Measurements from ENCODE around the gene RNF220.

The RNF220 gene

GRCh38 chr1:44565259-44565750 is 160.2 kb downstream of the RNF220 start:
- no peaks in the 10 kb centered on the region for H3K36me3 ChIP-seq (ENCODE audit: control insufficient read depth, insufficient read depth, low read length)
- no peak overlapping the region for H3K9ac ChIP-seq (ENCODE audit: low read length)
- H3K4me3 ChIP-seq (ENCODE audit: low read length), result no peak overlapping the region
- no peak overlapping the region for H3K27ac ChIP-seq (ENCODE audit: low read depth, low read length)
- no peaks in the 10 kb centered on the region for H3K4me1 ChIP-seq (ENCODE audit: control insufficient read depth, insufficient read depth, low read length)
- no peaks in the 10 kb centered on the region for H3K27me3 ChIP-seq (ENCODE audit: control insufficient read depth, insufficient read depth, low read length)

DNA sequence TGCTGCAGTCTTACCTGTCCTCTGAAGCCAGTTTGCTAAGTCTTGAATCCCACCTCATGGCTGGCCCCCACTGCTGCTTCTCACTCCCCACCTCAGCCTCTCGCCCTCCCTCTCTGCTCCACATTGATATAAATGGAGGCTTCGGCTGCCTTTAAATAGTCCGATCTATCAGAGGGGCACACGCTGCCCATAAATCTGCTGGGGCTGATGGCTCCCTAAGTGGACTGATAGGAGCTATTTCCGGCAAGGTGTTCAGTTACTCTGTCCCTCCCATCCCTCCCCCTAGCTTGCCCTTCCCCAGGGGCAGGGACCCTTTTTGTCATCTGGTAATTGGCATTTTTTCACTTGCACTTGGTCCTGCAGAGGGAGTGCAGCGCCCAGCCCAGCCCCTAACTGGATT is 160.8 kb downstream of the RNF220 start:
- Histone ChIP-seq H3K4me1 (ENCODE audit: control insufficient read depth, insufficient read depth, low read length) (no peaks in the 10 kb centered on the region), H3K36me3 (ENCODE audit: control insufficient read depth, insufficient read depth, low read length) (no peaks in the 10 kb centered on the region), H3K9ac (ENCODE audit: low read length) (no peak overlapping the region), H3K27ac (ENCODE audit: low read depth, low read length) (no peak overlapping the region), H3K27me3 (ENCODE audit: control insufficient read depth, insufficient read depth, low read length) (no peaks in the 10 kb centered on the region), H3K4me3 (ENCODE audit: low read length) (no peak overlapping the region)

GRCh38 chr1:44566281-44567046 is 161.4 kb downstream of the RNF220 start:
- H3K9ac ChIP-seq (ENCODE audit: low read length), result no peak overlapping the region
- no peak overlapping the region for H3K4me3 ChIP-seq (ENCODE audit: low read length)
- no peaks in the 10 kb centered on the region for H3K36me3 ChIP-seq (ENCODE audit: control insufficient read depth, insufficient read depth, low read length)
- no peaks in the 10 kb centered on the region for H3K4me1 ChIP-seq (ENCODE audit: control insufficient read depth, insufficient read depth, low read length)
- no peak overlapping the region for H3K27ac ChIP-seq (ENCODE audit: low read depth, low read length)
- no peaks in the 10 kb centered on the region for H3K27me3 ChIP-seq (ENCODE audit: control insufficient read depth, insufficient read depth, low read length)

DNA sequence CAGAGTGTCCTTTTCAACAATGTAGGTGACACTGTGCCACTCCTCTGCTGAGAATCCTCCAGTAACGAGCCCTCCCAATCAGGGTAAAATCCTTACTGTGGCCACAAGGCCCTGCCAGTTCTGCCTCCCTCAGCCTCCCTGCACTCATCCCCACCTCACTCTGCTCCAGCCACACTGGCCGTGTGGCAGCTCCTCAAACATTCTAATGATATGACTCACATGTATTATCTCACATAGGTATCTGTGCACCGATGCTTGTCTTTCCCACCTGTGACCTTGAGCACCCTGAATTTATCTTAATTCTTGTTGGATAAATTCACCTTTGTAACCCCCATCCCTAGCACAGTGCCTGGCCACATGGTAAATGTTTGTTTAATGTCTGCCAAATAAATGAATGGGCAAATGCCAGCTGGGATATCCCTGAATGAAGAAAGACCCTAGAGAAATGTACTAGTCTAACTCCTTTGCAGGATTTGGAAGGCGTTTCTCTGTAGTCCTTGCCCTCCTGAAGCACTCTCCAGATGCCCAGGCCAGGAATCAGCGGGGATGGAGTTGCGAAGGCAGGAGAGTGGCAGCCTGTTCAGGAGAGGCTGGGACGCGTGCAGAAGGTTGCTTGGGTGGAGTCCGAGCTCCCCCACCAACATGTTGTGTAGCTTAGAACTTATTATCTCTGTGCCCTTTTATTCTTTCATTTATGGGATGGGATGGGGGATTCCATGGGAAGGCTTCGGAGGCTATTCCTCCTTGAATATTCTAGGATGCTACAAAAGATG is 163.3 kb downstream of the RNF220 start:
- no peak overlapping the region for H3K9ac ChIP-seq (ENCODE audit: low read length)
- no peak overlapping the region for H3K4me3 ChIP-seq (ENCODE audit: low read length)
- no peaks in the 10 kb centered on the region for H3K27me3 ChIP-seq (ENCODE audit: control insufficient read depth, insufficient read depth, low read length)
- no peak overlapping the region for H3K27ac ChIP-seq (ENCODE audit: low read depth, low read length)
- H3K4me1 ChIP-seq (ENCODE audit: control insufficient read depth, insufficient read depth, low read length), result no peaks in the 10 kb centered on the region
- H3K36me3 ChIP-seq (ENCODE audit: control insufficient read depth, insufficient read depth, low read length), result no peaks in the 10 kb centered on the region

GRCh38 chr1:44569491-44569890 is 164.4 kb downstream of the RNF220 start:
- Histone ChIP-seq H3K9ac (ENCODE audit: low read length) (no peak overlapping the region), H3K4me1 (ENCODE audit: control insufficient read depth, insufficient read depth, low read length) (no peaks in the 10 kb centered on the region), H3K27me3 (ENCODE audit: control insufficient read depth, insufficient read depth, low read length) (no peaks in the 10 kb centered on the region), H3K4me3 (ENCODE audit: low read length) (no peak overlapping the region), H3K27ac (ENCODE audit: low read depth, low read length) (no peak overlapping the region), H3K36me3 (ENCODE audit: control insufficient read depth, insufficient read depth, low read length) (no peaks in the 10 kb centered on the region)

GRCh38 chr1:44571712-44572571 is 166.9 kb downstream of the RNF220 start:
- no peak overlapping the region for H3K27ac ChIP-seq (ENCODE audit: low read depth, low read length)
- H3K9ac ChIP-seq (ENCODE audit: low read length), result no peak overlapping the region

DNA sequence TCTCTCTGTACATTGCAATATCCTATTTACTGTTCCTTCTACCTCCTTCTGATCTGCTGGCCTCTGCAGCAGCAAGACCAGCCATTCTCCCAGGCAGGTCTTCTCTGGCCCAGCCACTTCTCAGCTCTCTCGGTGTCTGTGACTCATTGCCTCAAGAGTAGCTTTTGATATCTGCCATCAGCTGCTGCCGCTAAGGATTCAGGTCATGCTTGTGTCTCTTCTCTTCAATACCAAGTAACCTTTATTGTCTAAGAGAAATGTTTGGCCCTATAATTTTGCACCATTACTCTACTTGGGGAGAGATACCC is 167.5 kb downstream of the RNF220 start:
- Histone ChIP-seq H3K9ac (ENCODE audit: low read length) (no peak overlapping the region), H3K36me3 (ENCODE audit: control insufficient read depth, insufficient read depth, low read length) (no peaks in the 10 kb centered on the region), H3K27me3 (ENCODE audit: control insufficient read depth, insufficient read depth, low read length) (no peaks in the 10 kb centered on the region), H3K4me1 (ENCODE audit: control insufficient read depth, insufficient read depth, low read length) (no peaks in the 10 kb centered on the region), H3K4me3 (ENCODE audit: low read length) (no peak overlapping the region), H3K27ac (ENCODE audit: low read depth, low read length) (no peak overlapping the region)

More at GRCh38 chr1:44571712-44572571, 166.9 kb downstream of the RNF220 start:
- H3K4me3 ChIP-seq (ENCODE audit: low read length), result no peak overlapping the region
- H3K36me3 ChIP-seq (ENCODE audit: control insufficient read depth, insufficient read depth, low read length), result no peaks in the 10 kb centered on the region
- no peaks in the 10 kb centered on the region for H3K27me3 ChIP-seq (ENCODE audit: control insufficient read depth, insufficient read depth, low read length)
- no peaks in the 10 kb centered on the region for H3K4me1 ChIP-seq (ENCODE audit: control insufficient read depth, insufficient read depth, low read length)

DNA sequence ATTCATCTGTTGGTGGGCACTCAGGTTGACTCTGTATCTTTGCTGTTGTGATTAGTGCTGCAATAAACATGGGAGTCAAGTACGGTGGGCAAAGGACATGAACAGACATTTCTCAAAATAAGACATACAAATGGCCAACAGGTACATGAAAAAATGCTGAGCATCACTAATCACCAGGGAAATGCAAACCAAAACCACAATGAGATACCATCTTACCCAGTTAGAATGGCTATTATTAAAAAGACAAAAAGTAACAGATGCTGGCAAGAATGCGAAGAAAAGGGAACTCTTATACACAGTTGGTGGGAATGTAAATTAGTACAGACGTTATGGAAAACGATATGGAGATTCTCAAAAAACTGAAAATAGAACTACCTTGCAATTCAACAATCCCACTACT is 170.3 kb downstream of the RNF220 start:
- Histone ChIP-seq H3K9ac (ENCODE audit: low read length) (no peak overlapping the region), H3K27ac (ENCODE audit: low read depth, low read length) (no peak overlapping the region), H3K4me1 (ENCODE audit: control insufficient read depth, insufficient read depth, low read length) (no peaks in the 10 kb centered on the region)

DNA sequence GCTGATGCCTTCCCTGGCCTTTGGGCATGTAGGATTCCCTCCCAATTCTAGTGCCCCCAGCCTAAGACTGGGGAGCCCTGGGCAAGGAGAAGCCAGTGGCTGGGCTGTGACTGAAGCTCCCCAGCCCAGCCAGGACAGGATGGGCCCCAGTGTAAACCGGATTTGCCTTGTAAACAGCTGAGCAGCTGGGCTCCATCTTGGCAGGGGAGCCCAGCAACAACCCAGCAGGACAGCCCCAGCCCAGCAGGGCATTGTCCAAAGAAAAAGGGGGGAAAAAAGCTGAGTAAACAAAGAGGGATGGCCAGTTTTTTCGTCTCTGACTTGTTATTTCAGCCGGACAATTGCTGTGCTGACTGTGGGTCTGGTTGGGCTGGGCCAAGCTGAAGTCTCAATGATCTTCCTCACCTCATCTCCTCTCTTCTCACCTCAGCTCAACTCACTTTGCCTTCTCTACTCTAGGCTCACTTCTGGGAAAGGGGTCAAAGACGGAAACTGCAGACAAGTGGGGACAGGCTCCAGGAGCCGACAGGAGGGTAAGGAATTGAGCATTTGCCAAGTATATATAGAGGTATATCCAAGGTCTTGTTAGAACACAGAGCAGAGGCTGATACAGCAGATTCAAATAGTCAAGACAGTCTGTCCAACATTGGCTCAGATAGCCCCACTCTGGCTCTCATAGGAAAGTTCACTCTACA is 171.5 kb downstream of the RNF220 start:
- Histone ChIP-seq H3K27me3 (ENCODE audit: control insufficient read depth, insufficient read depth, low read length) (no peaks in the 10 kb centered on the region), H3K4me1 (ENCODE audit: control insufficient read depth, insufficient read depth, low read length) (no peaks in the 10 kb centered on the region), H3K27ac (ENCODE audit: low read depth, low read length) (no peak overlapping the region), H3K36me3 (ENCODE audit: control insufficient read depth, insufficient read depth, low read length) (no peaks in the 10 kb centered on the region), H3K4me3 (ENCODE audit: low read length) (no peak overlapping the region), H3K9ac (ENCODE audit: low read length) (no peak overlapping the region)

More for the DNA sequence above, 170.3 kb downstream of the RNF220 start:
- H3K36me3 ChIP-seq (ENCODE audit: control insufficient read depth, insufficient read depth, low read length), result no peaks in the 10 kb centered on the region
- no peaks in the 10 kb centered on the region for H3K27me3 ChIP-seq (ENCODE audit: control insufficient read depth, insufficient read depth, low read length)
- H3K4me3 ChIP-seq (ENCODE audit: low read length), result no peak overlapping the region

GRCh38 chr1:44581205-44581604 is 176.2 kb downstream of the RNF220 start:
- H3K4me1 ChIP-seq (ENCODE audit: control insufficient read depth, insufficient read depth, low read length), result no peaks in the 10 kb centered on the region
- H3K4me3 ChIP-seq (ENCODE audit: low read length), result no peak overlapping the region
- H3K9ac ChIP-seq (ENCODE audit: low read length), result no peak overlapping the region
- no peaks in the 10 kb centered on the region for H3K36me3 ChIP-seq (ENCODE audit: control insufficient read depth, insufficient read depth, low read length)
- peaks cover 4% of the 10 kb centered on the region for H3K27me3 ChIP-seq (ENCODE audit: control insufficient read depth, insufficient read depth, low read length)
- no peak overlapping the region for H3K27ac ChIP-seq (ENCODE audit: low read depth, low read length)

GRCh38 chr1:44584167-44584566 is 179.1 kb downstream of the RNF220 start:
- Histone ChIP-seq H3K27me3 (ENCODE audit: control insufficient read depth, insufficient read depth, low read length) (peaks cover 14% of the 10 kb centered on the region), H3K27ac (ENCODE audit: low read depth, low read length) (no peak overlapping the region)

More at GRCh38 chr1:44584167-44584566, 179.1 kb downstream of the RNF220 start:
- no peaks in the 10 kb centered on the region for H3K36me3 ChIP-seq (ENCODE audit: control insufficient read depth, insufficient read depth, low read length)
- no peak overlapping the region for H3K9ac ChIP-seq (ENCODE audit: low read length)
- H3K4me3 ChIP-seq (ENCODE audit: low read length), result no peak overlapping the region
- no peaks in the 10 kb centered on the region for H3K4me1 ChIP-seq (ENCODE audit: control insufficient read depth, insufficient read depth, low read length)

Data from rectal smooth muscle tissue (tissue), 1 donor.